H1 (cell line): Measurements from ENCODE around the gene UBE2L6. TPM values are rescaled to one million over a fixed set of nuclear protein-coding genes. Genes with fewer than 3 reads are reported as not detected.

ENCODE experiments used
- CTCF ChIA-PET: fragments of 300-600 bp; sonication (Branson Sonifier 250); formaldehyde crosslinking; loops from one replicate; lab custom pipeline; 2021; ENCODE audit not compliant: partially characterized antibody; lab: Charles Lee
- POLR2A ChIA-PET: fragments of 300-600 bp; sonication (Branson Sonifier 250); formaldehyde crosslinking; loops from one replicate; lab custom pipeline; 2021; ENCODE audit warnings: inconsistent platforms; ENCODE audit not compliant: partially characterized antibody; lab: Charles Lee
- DNase-seq, 2 experiments: peaks; one replicate each; pipeline versions ENCODE4 v3.0.0 to v3.0.0-alpha.2; 2010 to 2022; ENCODE audit warnings: low spot score in 2 of 2, low read depth in 1 of 2, mixed read lengths in 1 of 2
- FAIRE-seq: peaks from 2 replicates; lab custom pipeline; 2011; peaks lifted over from hg19 to GRCh38; lab: Jason Lieb, UNC
- H2AFZ ChIP-seq: 2 replicates; pipeline ENCODE4 v1.8.1; 2012; ENCODE audit warnings: low read length, inconsistent platforms
- H2AK5ac ChIP-seq: 2 replicates; pipeline ENCODE4 v1.6.1; 2013; ENCODE audit warnings: low read depth, low read length
- H2BK120ac ChIP-seq: replicated peaks from 2 replicates; pipeline ENCODE3; 2013; ENCODE audit warnings: low read depth, low read length, inconsistent platforms
- H2BK12ac ChIP-seq: 2 replicates; pipeline ENCODE4 v1.6.1; 2013; ENCODE audit warnings: low read depth, low read length
- H2BK15ac ChIP-seq: 2 replicates; pipeline ENCODE4 v1.6.1; 2013; ENCODE audit warnings: low read length
- H2BK20ac ChIP-seq: 2 replicates; pipeline ENCODE4 v1.6.1; 2013; ENCODE audit warnings: low read length
- H2BK5ac ChIP-seq: 2 replicates; pipeline ENCODE4 v1.6.1; 2013; ENCODE audit warnings: low read depth, low read length
- H3K14ac ChIP-seq: 2 replicates; pipeline ENCODE4 v1.6.1; 2013; ENCODE audit warnings: inconsistent platforms; ENCODE audit not compliant: insufficient read length
- H3K18ac ChIP-seq: 2 replicates; pipeline ENCODE4 v1.6.1; 2013; ENCODE audit warnings: low read length; ENCODE audit errors: extremely low read depth
- H3K23ac ChIP-seq: 2 replicates; pipeline ENCODE4 v1.6.1; 2013; ENCODE audit warnings: inconsistent platforms; ENCODE audit not compliant: insufficient read length
- H3K23me2 ChIP-seq: 2 replicates; pipeline ENCODE4 v1.6.1; 2013; ENCODE audit warnings: low read depth, low read length
- H3K27ac ChIP-seq: 2 replicates; pipeline ENCODE4 v1.6.1; 2011; ENCODE audit warnings: low read depth, low read length, inconsistent platforms
- H3K27me3 ChIP-seq, 4 experiments: replicated peaks in 1 of 4; 1 replicate in 1 of 4; 2 replicates in 3 of 4; pipeline versions ENCODE4 v1.6.1 to v1.8.1; 2011 to 2013; ENCODE audit warnings: low read length in 3 of 4, mild to moderate bottlenecking in 3 of 4, inconsistent platforms in 2 of 4, mixed read lengths in 2 of 4, moderate library complexity in 1 of 4; ENCODE audit not compliant: control insufficient read depth in 3 of 4, insufficient read depth in 3 of 4; ENCODE audit errors: extremely low read depth in 1 of 4
- H3K36me3 ChIP-seq, 4 experiments: 2 replicates each; pipeline versions ENCODE4 v1.6.1 to v1.8.1; 2011 to 2013; ENCODE audit warnings: mild to moderate bottlenecking in 4 of 4, low read length in 3 of 4, moderate library complexity in 2 of 4, control low read depth in 1 of 4, inconsistent platforms in 1 of 4; ENCODE audit not compliant: insufficient read depth in 4 of 4, control insufficient read depth in 2 of 4
- H3K4ac ChIP-seq: replicated peaks from 2 replicates; pipeline ENCODE3; 2013; ENCODE audit warnings: low read length, low read depth, mixed read lengths, inconsistent platforms; ENCODE audit not compliant: insufficient read length
- H3K4me1 ChIP-seq, 4 experiments: replicated peaks in 1 of 4; 1 replicate in 1 of 4; 2 replicates in 3 of 4; pipeline versions ENCODE4 v1.6.1 to v1.8.1; 2011 to 2013; ENCODE audit warnings: low read length in 3 of 4, inconsistent platforms in 2 of 4, mixed read lengths in 1 of 4; ENCODE audit not compliant: insufficient read depth in 4 of 4, control insufficient read depth in 3 of 4
- H3K4me2 ChIP-seq, 2 experiments: 2 replicates each; pipeline versions ENCODE4 v1.6.1 to v1.8.1; 2011 to 2013; ENCODE audit warnings: low read depth in 2 of 2, low read length in 2 of 2, control low read depth in 1 of 2, inconsistent platforms in 1 of 2, mild to moderate bottlenecking in 1 of 2; ENCODE audit not compliant: insufficient read depth in 1 of 2
- H3K4me3 ChIP-seq, 4 experiments: fragments of 200-600, 300-600 bp in 1 of 4; sonication (generic), shearing (Covaris generic), sonication (Bioruptor Twin) in 1 of 4; 2 replicates each; pipeline versions ENCODE4 v1.5.1 to v1.8.1; 2011 to 2016; ENCODE audit warnings: low read length in 4 of 4, low read depth in 3 of 4, control low read depth in 2 of 4, inconsistent platforms in 2 of 4, mild to moderate bottlenecking in 2 of 4, mixed read lengths in 1 of 4, moderate library complexity in 1 of 4; ENCODE audit not compliant: insufficient read depth in 2 of 4; ENCODE audit errors: extremely low read depth in 1 of 4
- H3K56ac ChIP-seq: replicated peaks from 2 replicates; pipeline ENCODE3; 2013; ENCODE audit warnings: low read depth, mild to moderate bottlenecking, mixed read lengths, low read length, inconsistent platforms; ENCODE audit not compliant: insufficient read length
- H3K79me1 ChIP-seq: 2 replicates; pipeline ENCODE4 v1.6.1; 2013; ENCODE audit warnings: low read depth, low read length, control low read depth
- H3K79me2 ChIP-seq, 2 experiments: 2 replicates each; pipeline versions ENCODE4 v1.6.1 to v1.8.1; 2012 to 2013; ENCODE audit warnings: low read length in 2 of 2, mild to moderate bottlenecking in 2 of 2, inconsistent platforms in 1 of 2; ENCODE audit not compliant: insufficient read depth in 2 of 2, control insufficient read depth in 1 of 2
- H3K9ac ChIP-seq, 4 experiments: replicated peaks in 1 of 4; 1 replicate in 1 of 4; 2 replicates in 3 of 4; pipeline versions ENCODE4 v1.6.1 to v1.8.1; 2011 to 2013; ENCODE audit warnings: low read depth in 3 of 4, low read length in 3 of 4, control low read depth in 2 of 4, mild to moderate bottlenecking in 2 of 4, moderate library complexity in 2 of 4, inconsistent platforms in 1 of 4; ENCODE audit errors: extremely low read depth in 1 of 4
- H3K9me3 ChIP-seq, 2 experiments: 2 replicates each; pipeline versions ENCODE4 v1.6.1 to v1.8.1; 2012 to 2013; ENCODE audit warnings: mild to moderate bottlenecking in 2 of 2, moderate library complexity in 2 of 2, control low read depth in 1 of 2, inconsistent platforms in 1 of 2, low read depth in 1 of 2, low read length in 1 of 2, mixed read lengths in 1 of 2; ENCODE audit not compliant: insufficient read depth in 2 of 2
- H4K20me1 ChIP-seq, 2 experiments: replicated peaks in 1 of 2; 2 replicates each; pipeline versions ENCODE3 to v1.8.1; 2011 to 2013; ENCODE audit warnings: inconsistent platforms in 2 of 2, low read length in 2 of 2, mild to moderate bottlenecking in 1 of 2; ENCODE audit not compliant: insufficient read depth in 2 of 2, control insufficient read depth in 1 of 2
- H4K5ac ChIP-seq: 2 replicates; pipeline ENCODE4 v1.6.1; 2013; ENCODE audit warnings: low read length, low read depth, mixed read lengths, inconsistent platforms; ENCODE audit not compliant: insufficient read length
- H4K8ac ChIP-seq: 2 replicates; pipeline ENCODE4 v1.8.0; 2013; ENCODE audit warnings: mild to moderate bottlenecking, moderate library complexity, low read length, inconsistent platforms; ENCODE audit not compliant: insufficient read depth; ENCODE audit errors: extremely low read depth
- H4K91ac ChIP-seq: replicated peaks from 2 replicates; pipeline ENCODE3; 2013; ENCODE audit warnings: low read length, mixed read lengths, inconsistent platforms; ENCODE audit not compliant: insufficient read length
- EGR1 ChIP-seq: IDR thresholded peaks from 2 replicates; pipeline ENCODE4 v1.6.1; 2011; ENCODE audit warnings: low read depth, low read length, borderline replicate concordance
- EP300 ChIP-seq, 2 experiments: IDR thresholded peaks; 1 replicate in 1 of 2; 2 replicates in 1 of 2; pipeline ENCODE4 v1.6.1; 2011 to 2012; ENCODE audit warnings: low read depth in 2 of 2, low read length in 2 of 2, mild to moderate bottlenecking in 2 of 2, borderline replicate concordance in 1 of 2, inconsistent platforms in 1 of 2, moderate library complexity in 1 of 2
- PHF8 ChIP-seq: fragments of 200-600 bp; sonication (generic); conservative IDR thresholded peaks from 2 replicates; pipeline ENCODE4 v1.7.1; 2012; ENCODE audit warnings: low read depth, mild to moderate bottlenecking, inconsistent platforms, low read length, moderate library complexity
- RFX5 ChIP-seq: IDR thresholded peaks from 2 replicates; pipeline ENCODE4 v1.6.1; 2011; ENCODE audit warnings: low read depth, low read length, improper control_type of control experiment, borderline replicate concordance
- RXRA ChIP-seq: IDR thresholded peaks from 2 replicates; pipeline ENCODE4 v1.6.1; 2011; ENCODE audit warnings: low read depth, mild to moderate bottlenecking, low read length, moderate library complexity; ENCODE audit not compliant: insufficient read depth
- TAF7 ChIP-seq: optimal IDR thresholded peaks from 2 replicates; pipeline ENCODE3; 2011; ENCODE audit warnings: low read depth, mild to moderate bottlenecking, inconsistent platforms, low read length, moderate library complexity, borderline replicate concordance
- WGBS, 2 experiments: shearing (Covaris generic) in 1 of 2; methylation state at CpG; one replicate each; pipeline versions ENCODE4 v1.1.6 to v1.1.7; 2013 to 2015; ENCODE audit warnings: low lambda C conversion rate in 2 of 2, mixed read lengths in 2 of 2, inconsistent platforms in 1 of 2, low coverage in 1 of 2, missing lambda C conversion rate in 1 of 2; ENCODE audit not compliant: insufficient replicate concordance in 2 of 2, insufficient coverage in 1 of 2, insufficient read length in 1 of 2; ENCODE audit errors: extremely low coverage in 1 of 2, missing lambda C conversion rate in 1 of 2; 5-methylcytosine and 5-hydroxymethylcytosine counted together
- polyA plus RNA-seq, 7 experiments: library from polyadenylated mRNA; depleted of rRNA in 3 of 7; stranded (reverse) in 5 of 7; unstranded in 2 of 7; fragments of >200 nt in 5 of 7; fragments of 200-250 nt in 2 of 7; gene quantifications; 1 replicate in 5 of 7; 2 replicates in 1 of 7; 4 replicates in 1 of 7; pipeline versions ENCODE4 v1.2.1 to v1.2.3, GENCODE V29; 2011 to 2013; ENCODE audit warnings: missing spikeins in 2 of 7, mixed read lengths in 2 of 7
- total RNA-seq: library from RNA; stranded (reverse); fragmentation: NEBNext Ultra II Directional; extraction: Animal tissue kit (Norgen Biotek cat#: 25700); gene quantifications from 2 replicates; pipeline ENCODE4 v1.2.1, GENCODE V29; 2021
- TF ChIP-seq, protein P1 (sequence below): IDR thresholded peaks from 2 replicates; pipeline ENCODE4 v1.6.1; 2012; ENCODE audit warnings: low read length, inconsistent platforms

Gene UBE2L6
- total and polyA plus RNA-seq, 2 of the 8 experiments (the other 6 are each of a cell fraction or from before 2014, with no cell fraction given) = 67.8 to 89.2 TPM

DNA sequence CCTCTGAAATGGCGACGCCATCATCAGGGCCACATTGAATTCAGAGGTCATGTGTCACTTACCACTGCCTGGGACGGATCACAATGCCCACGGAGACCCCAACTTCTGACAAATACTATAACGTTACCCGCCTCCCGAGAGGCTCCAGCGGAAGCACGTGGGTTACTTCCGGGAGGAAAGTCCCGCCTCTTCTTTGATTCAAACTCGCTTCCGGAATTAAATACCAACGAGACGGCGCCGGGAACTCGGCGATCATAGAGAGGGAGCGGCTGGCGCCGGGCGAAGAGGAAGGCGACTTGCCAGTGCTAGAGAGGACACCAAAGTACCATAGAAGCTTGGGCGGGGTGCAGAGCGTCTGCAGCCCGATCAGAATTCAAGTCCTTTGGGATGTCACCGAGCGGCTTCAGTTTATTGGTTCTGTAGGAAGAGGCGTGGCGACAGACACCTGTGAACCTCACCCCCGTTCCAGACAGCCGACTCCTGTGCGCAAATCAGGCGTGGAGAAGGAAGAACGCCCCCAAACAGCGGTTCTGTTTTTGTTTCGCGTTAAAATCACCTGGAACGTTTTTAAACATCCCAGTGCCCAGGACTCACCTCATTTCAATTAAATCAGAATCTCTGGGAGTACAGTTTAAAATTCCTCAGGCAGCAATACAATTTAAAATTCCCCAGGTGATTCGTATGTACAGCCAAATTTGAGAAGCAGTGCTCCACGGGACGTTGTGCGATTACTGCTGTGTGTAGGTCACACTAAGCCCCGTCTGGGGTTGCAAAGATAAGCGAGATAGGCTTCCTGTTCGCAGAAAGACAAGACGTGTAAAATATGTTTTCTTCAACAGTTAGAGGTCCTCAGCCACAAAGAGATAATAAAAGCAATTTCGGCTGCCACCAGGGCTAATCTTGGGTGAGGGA is 36.6 kb downstream of the UBE2L6 start, which contains the start of gene TIMM10:
TSS of gene TIMM10 (minus strand) at position 159 of the 912 bp plus-strand sequence. CDS start 565 bp downstream, outside the sequence.
- Histone ChIP-seq H3K27ac (peak within 1 kb of the TSS; percentile 49), H4K5ac (no peak within 1 kb of the TSS), H2BK120ac (no peak within 1 kb of the TSS), H3K4me1 (peaks cover 0 to 7% (median 3%) of the 10 kb centered on the region in 4 experiments; a peak in 4 of 7 replicates), H3K36me3 (peaks cover 2 to 11% (median 6%) of the 10 kb centered on the region in 4 experiments; a peak in 5 of 8 replicates), H3K4me3 (peak within 1 kb of the TSS; percentile 88 to 99 (median 96)), H2BK12ac (no peak within 1 kb of the TSS), H3K79me1 (peaks cover 7% of the 10 kb centered on the region; the same call in 1 of the 2 replicates), H2BK20ac (no peak within 1 kb of the TSS), H2AFZ (peak within 1 kb of the TSS; percentile 71), H3K79me2 (peaks cover 0 to 21% of the 10 kb centered on the region in 2 experiments; a peak in 2 of 4 replicates), H3K56ac (peak within 1 kb of the TSS; percentile 33), H3K14ac (no peak within 1 kb of the TSS), H4K8ac (peak within 1 kb of the TSS; percentile 88; the same call in 1 of the 2 replicates), H2BK5ac (peak within 1 kb of the TSS; percentile 60), H4K20me1 (peaks cover 0 to 4% of the 10 kb centered on the region in 2 experiments), H4K91ac (peak within 1 kb of the TSS; percentile 84), H3K9me3 (no peaks in the 10 kb centered on the region), H3K18ac (peak within 1 kb of the TSS; percentile 25; the same call in 1 of the 2 replicates), H2AK5ac (no peak within 1 kb of the TSS; the same call in 1 of the 2 replicates), H3K9ac (peak within 1 kb of the TSS; percentile 70 to 96 (median 82)), H3K27me3 (no peaks in the 10 kb centered on the region), H3K4me2 (peak within 1 kb of the TSS; percentile 85 to 94), H3K23me2 (peaks cover 11% of the 10 kb centered on the region), H3K23ac (no peak within 1 kb of the TSS), H2BK15ac (peak within 1 kb of the TSS; percentile 22; the same call in 1 of the 2 replicates), H3K4ac (peak within 1 kb of the TSS; percentile 6)
- ChIA-PET POLR2A (interaction anchor here (0.9 to 10.5 kb wide), 18 partner anchors 8 to 206 kb away, joined by 3 to 110 read pairs (median 5); partner anchors contain the start of genes RTN4RL2, SLC43A1, TNKS1BP1 and YPEL4), CTCF (interaction anchor here (0.5 to 25.4 kb wide), 9 partner anchors 14 to 191 kb away, joined by 3 to 1146 read pairs (median 7); partner anchors contain the start of genes RTN4RL2 and SLC43A1)
- FAIRE-seq = peak; percentile 39
- 2% methylated on average over 49 of the region's 49 CpGs; no CpG with 5 or more reads in 1 of the 2 experiments for WGBS, 2 experiments
- DNase-seq = peak; percentile 87 to 98
- TF ChIP-seq EP300 (IDR thresholded peaks at IDR 0.05; ENCODE audit: borderline replicate concordance in 1 of 2, low read depth in 2 of 2, low read length in 2 of 2) (peak in 1 of 2 experiments; percentile 26; a peak in 1 of 3 replicates), TAF7 (no peak), RFX5 (no peak), RXRA (no peak), PHF8 (peak; percentile 53), EGR1 (peak; percentile 98)
- TF ChIP-seq, protein P1, sequence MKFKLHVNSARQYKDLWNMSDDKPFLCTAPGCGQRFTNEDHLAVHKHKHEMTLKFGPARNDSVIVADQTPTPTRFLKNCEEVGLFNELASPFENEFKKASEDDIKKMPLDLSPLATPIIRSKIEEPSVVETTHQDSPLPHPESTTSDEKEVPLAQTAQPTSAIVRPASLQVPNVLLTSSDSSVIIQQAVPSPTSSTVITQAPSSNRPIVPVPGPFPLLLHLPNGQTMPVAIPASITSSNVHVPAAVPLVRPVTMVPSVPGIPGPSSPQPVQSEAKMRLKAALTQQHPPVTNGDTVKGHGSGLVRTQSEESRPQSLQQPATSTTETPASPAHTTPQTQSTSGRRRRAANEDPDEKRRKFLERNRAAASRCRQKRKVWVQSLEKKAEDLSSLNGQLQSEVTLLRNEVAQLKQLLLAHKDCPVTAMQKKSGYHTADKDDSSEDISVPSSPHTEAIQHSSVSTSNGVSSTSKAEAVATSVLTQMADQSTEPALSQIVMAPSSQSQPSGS = no peak
